AG04450 (cell line): ENCODE measurements around the gene CLDN22. TPM values are rescaled to one million over a fixed set of nuclear protein-coding genes. Genes with fewer than 3 reads are reported as not detected.
"Not testable (repeated sequence)": the region's sequence is repeated elsewhere in the genome, so short reads cannot be mapped to it uniquely, and the experiment has no call there.

Source experiments
- CTCF ChIA-PET: fragments of 300-600, 350-600 bp; formaldehyde crosslinking; extraction: SDS; loops from one replicate; lab custom pipeline; 2022; ENCODE audit warnings: antibody characterized with exemption, inconsistent platforms; lab: Charles Lee
- POLR2A ChIA-PET: fragments of 350-600 bp; formaldehyde crosslinking; extraction: SDS; loops from one replicate; lab custom pipeline; 2021; ENCODE audit warnings: antibody characterized with exemption, inconsistent platforms; lab: Yijun Ruan, JAX
- DNase-seq: peaks from one replicate; pipeline ENCODE4 v3.0.0-alpha.2; 2011; ENCODE audit warnings: low read depth, low spot score
- H3K27ac ChIP-seq: one replicate; pipeline ENCODE4 v1.5.1; 2012; ENCODE audit warnings: low read depth, low read length, control low read depth
- H3K27me3 ChIP-seq: one replicate; pipeline ENCODE4 v1.6.0; 2012; ENCODE audit warnings: low read length; ENCODE audit not compliant: control insufficient read depth, insufficient read depth
- H3K4me3 ChIP-seq: 2 replicates; pipeline ENCODE4 v1.5.1; 2011; ENCODE audit warnings: mild to moderate bottlenecking, low read depth, low read length, control low read depth
- H3K9me3 ChIP-seq: 2 replicates; pipeline ENCODE4 v1.5.1; 2012; ENCODE audit warnings: low read length; ENCODE audit not compliant: control insufficient read depth, insufficient read depth
- polyA plus RNA-seq: library from polyadenylated mRNA; depleted of rRNA; stranded (reverse); fragments of >200 nt; gene quantifications from 2 replicates; pipeline ENCODE4 v1.2.3, GENCODE V29; 2011
- TF ChIP-seq, protein P1 (sequence below): IDR thresholded peaks from 2 replicates; pipeline ENCODE4 v1.5.1; 2011; ENCODE audit warnings: low read depth, low read length, control low read depth, inconsistent platforms

CLDN22 gene
- polyA plus RNA-seq, 1 experiment, result not detected

DNA sequence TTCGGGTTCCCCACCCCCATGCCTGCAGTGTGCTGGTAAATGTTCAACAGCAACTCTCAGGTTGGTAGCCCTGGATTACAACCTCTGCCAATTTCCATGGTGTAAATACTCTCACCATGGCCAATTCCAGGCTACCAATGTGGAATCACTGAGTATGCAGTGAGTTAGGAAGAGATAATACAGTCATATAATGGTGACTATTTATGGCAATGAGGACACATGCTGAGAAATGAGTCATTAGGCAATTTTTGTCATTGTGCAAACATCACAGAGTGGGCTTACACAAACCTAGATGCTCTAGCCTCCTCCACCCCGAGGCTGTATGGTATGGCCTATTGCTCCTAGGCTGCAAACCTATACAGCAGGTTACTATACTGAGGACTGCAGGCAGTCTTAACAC is 6.8 kb upstream of the CLDN22 start:
- DNase-seq, result no peak
- CTCF ChIA-PET, result interaction anchor here (0.7 kb wide), 1 partner anchor 46 kb away, joined by 3 read pairs; no protein-coding TSS in a partner anchor
- Histone ChIP-seq H3K27me3 (no peaks in the 10 kb centered on the region), H3K9me3 (peaks cover 14% of the 10 kb centered on the region), H3K4me3 (no peak overlapping the region), H3K27ac (no peak overlapping the region)
- TF ChIP-seq, protein P1, sequence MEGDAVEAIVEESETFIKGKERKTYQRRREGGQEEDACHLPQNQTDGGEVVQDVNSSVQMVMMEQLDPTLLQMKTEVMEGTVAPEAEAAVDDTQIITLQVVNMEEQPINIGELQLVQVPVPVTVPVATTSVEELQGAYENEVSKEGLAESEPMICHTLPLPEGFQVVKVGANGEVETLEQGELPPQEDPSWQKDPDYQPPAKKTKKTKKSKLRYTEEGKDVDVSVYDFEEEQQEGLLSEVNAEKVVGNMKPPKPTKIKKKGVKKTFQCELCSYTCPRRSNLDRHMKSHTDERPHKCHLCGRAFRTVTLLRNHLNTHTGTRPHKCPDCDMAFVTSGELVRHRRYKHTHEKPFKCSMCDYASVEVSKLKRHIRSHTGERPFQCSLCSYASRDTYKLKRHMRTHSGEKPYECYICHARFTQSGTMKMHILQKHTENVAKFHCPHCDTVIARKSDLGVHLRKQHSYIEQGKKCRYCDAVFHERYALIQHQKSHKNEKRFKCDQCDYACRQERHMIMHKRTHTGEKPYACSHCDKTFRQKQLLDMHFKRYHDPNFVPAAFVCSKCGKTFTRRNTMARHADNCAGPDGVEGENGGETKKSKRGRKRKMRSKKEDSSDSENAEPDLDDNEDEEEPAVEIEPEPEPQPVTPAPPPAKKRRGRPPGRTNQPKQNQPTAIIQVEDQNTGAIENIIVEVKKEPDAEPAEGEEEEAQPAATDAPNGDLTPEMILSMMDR, result no peak
- POLR2A ChIA-PET, result no interaction called here

DNA sequence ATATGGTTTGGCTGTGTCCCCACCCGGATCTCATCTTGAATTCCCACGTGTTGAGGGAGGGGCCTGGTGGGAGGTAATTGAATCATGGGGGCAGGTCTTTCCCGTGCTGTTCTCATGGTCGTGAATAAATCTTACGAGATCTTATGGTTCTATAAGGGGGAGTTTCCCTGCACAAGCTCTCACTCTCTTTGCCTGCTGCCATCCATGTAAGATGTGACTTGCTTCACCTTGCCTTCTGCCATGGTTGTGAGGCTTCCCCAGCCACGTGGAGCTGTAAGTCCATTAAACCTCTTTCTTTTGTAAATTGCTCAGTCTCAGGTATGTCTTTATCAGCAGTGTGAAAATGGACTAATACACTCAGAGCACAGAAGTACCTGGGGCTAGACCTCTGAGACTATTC is 6.3 kb upstream of the CLDN22 start:
- CTCF ChIA-PET, DNase-seq, H3K4me3 ChIP-seq, H3K27me3 ChIP-seq, POLR2A ChIA-PET, H3K27ac ChIP-seq: not testable (repeated sequence)
- H3K9me3 ChIP-seq, result peaks cover 14% of the 10 kb centered on the region

DNA sequence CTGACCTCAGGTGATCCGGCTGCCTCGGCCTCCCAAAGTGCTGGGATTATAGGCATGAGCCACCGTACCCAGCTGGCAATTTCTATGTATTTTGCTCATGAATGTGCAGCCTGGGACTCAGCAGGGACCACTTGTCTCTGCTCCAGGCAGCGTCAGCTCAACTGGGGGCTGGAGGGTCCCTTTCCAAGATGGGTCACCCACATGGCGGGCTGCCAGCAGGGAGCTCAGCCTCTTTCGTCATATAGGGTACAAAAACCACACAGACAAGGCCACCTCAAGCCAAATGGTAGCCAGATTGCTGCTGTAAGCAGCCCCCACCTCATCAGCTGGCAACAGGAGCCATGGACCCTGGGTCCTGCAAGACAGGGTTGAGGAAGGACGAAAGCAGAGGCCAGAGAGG is 4.5 kb upstream of the CLDN22 start:
- CTCF ChIA-PET, result interaction anchor here (1.3 kb wide), 1 partner anchor 386 kb away, joined by 3 read pairs; no protein-coding TSS in a partner anchor
- H3K27ac ChIP-seq, result no peak overlapping the region
- TF ChIP-seq, protein P1, result no peak
- no peak for DNase-seq
- POLR2A ChIA-PET, result interaction anchor here (0.8 kb wide), 1 partner anchor 1514 kb away, joined by 6 read pairs; no protein-coding TSS in a partner anchor
- H3K27me3 ChIP-seq, result no peaks in the 10 kb centered on the region
- H3K9me3 ChIP-seq, result peaks cover 8% of the 10 kb centered on the region
- no peak overlapping the region for H3K4me3 ChIP-seq

DNA sequence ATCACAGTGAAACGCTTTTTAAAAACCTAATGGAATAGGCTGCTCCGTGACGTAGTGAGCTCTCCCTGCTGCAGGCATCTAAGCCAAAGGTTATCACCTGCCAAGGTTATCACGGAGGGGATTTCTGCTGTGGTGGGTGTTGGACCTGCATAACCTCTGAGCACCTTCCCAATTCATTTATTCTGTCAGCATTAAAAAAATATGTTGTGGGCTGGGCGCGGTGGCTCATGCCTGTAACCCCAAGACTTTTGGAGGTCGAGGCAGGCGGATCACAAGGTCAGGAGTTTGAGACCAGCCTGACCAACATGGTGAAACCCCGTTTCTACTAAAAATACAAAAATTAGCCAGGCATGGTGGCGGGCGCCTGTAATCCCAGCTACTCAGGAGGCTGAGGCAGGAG is 4.0 kb upstream of the CLDN22 start:
- H3K27ac ChIP-seq, H3K27me3 ChIP-seq, H3K4me3 ChIP-seq, DNase-seq, POLR2A ChIA-PET, H3K9me3 ChIP-seq: not testable (repeated sequence)
- CTCF ChIA-PET, result interaction anchor here (1.3 kb wide), 1 partner anchor 386 kb away, joined by 3 read pairs; no protein-coding TSS in a partner anchor

DNA sequence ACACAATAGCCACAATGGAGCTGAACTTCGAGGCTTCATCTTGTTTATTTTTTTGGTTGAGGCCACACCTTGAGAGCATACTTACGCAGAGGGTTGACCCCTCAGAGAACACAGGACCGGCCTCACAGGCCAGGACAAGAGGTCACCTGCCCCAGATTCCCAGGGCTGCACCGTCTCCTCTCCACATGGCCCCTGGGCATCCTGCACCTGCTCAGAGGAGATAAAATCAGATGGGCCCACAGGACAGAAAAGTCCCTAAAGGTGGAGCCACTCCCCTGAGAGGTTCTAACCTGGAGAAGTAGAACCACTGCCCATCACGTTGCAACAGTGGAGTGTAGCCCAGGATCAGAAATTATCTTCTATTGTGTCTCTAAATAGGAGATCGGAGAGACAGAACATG is 3.2 kb upstream of the CLDN22 start:
- H3K27me3 ChIP-seq, result no peaks in the 10 kb centered on the region
- TF ChIP-seq, protein P1, result no peak
- ChIA-PET POLR2A (no interaction called here), CTCF (interaction anchor here (1.0 to 1.3 kb wide), 2 partner anchors 385 kb away, joined by 3 read pairs; no protein-coding TSS in a partner anchor)
- H3K9me3 ChIP-seq, result peaks cover 5% of the 10 kb centered on the region
- no peak overlapping the region for H3K27ac ChIP-seq
- no peak overlapping the region for H3K4me3 ChIP-seq
- no peak for DNase-seq

DNA sequence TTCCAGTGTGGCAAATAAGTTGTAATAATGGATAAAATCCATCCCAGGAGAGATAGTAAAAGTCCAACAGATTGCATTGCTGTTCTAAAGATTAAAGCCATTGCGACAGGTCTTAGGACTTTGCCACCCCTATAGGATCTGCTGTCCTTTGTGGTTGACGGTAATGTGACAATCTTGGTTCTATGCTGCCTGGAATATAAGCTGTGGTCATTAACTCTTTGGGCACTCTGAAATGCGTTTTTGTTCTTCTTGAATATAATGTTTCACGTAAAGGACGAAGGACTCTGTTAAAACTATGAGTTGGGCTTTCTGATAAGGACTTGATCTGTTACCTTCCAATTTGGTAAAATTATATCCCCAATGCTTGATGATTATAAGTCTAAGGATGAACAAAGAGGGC is 2.2 kb upstream of the CLDN22 start, which contains the start of gene CLDN24:
CLDN24 (minus strand) TSS at position 101 of the 400 bp plus-strand sequence; CDS start at position 101, 0 bp downstream.
- ChIA-PET POLR2A (no interaction called here), CTCF (interaction anchor here (0.7 to 1.0 kb wide), 2 partner anchors 65 to 384 kb away, joined by 3 read pairs; no protein-coding TSS in a partner anchor)
- Histone ChIP-seq H3K27ac (no peak within 1 kb of the TSS), H3K4me3 (no peak within 1 kb of the TSS), H3K27me3 (no peaks in the 10 kb centered on the region), H3K9me3 (peaks cover 5% of the 10 kb centered on the region)
- DNase-seq, result no peak
- TF ChIP-seq, protein P1, result no peak
